ENCODE measurements around the gene EOLA2. TPM values are rescaled to one million over a fixed set of nuclear protein-coding genes. Genes with fewer than 3 reads are reported as not detected.

Gene EOLA2
- total RNA-seq, 1 donor from 2014 or later = 30.2 TPM

Other genes with a start within 250 kb of the EOLA2 start
- not detected for gene MAGEA11, start 226.4 kb downstream of the EOLA2 start, total RNA-seq
- gene HSFX1, start 164.4 kb downstream of the EOLA2 start, total RNA-seq = 0.98 TPM
- gene MAGEA9, start 156.6 kb downstream of the EOLA2 start, total RNA-seq = not detected
- gene MAGEA8, start 57.3 kb downstream of the EOLA2 start, total RNA-seq = not detected
- gene HSFX4, start 8.9 kb downstream of the EOLA2 start, total RNA-seq = not detected

Measured in mucosa of gallbladder (tissue), 1 donor.